ENCODE measurements around the gene CAPN11. TPM values are rescaled to one million over a fixed set of nuclear protein-coding genes. Genes with fewer than 3 reads are reported as not detected.
"Not testable (repeated sequence)": the region's sequence is repeated elsewhere in the genome, so short reads cannot be mapped to it uniquely, and the experiment has no call there.

CAPN11 gene
- polyA plus RNA-seq, 1 donor from 2014 or later: not detected

- Histone ChIP-seq H3K4me3 (ENCODE audit: low read length) (no peak overlapping the region), H3K27me3 (ENCODE audit: insufficient read depth, low read depth, low read length) (no peaks in the 10 kb centered on the region), H3K36me3 (ENCODE audit: insufficient read depth, low read length) (no peaks in the 10 kb centered on the region), H3F3A (ENCODE audit: insufficient read depth, low read length, poor library complexity, severe bottlenecking) (no peaks in the 10 kb centered on the region), H3K9me2 (ENCODE audit: insufficient read depth, low read length) (no peaks in the 10 kb centered on the region), H3K4me2 (ENCODE audit: low read length) (no peak overlapping the region), H3K9ac (ENCODE audit: low read length) (no peak overlapping the region), H3K79me2 (replicated peaks; ENCODE audit: insufficient read depth, low read length) (no peaks in the 10 kb centered on the region), H3K27ac (ENCODE audit: low read length) (no peak overlapping the region), H3K9me3 (ENCODE audit: low read length) (no peaks in the 10 kb centered on the region), H4K20me1 (ENCODE audit: insufficient read depth) (no peaks in the 10 kb centered on the region), H2AFZ (ENCODE audit: low read depth, low read length) (no peak overlapping the region)
- TF ChIP-seq CTCF (IDR thresholded peaks at IDR 0.05; ENCODE audit: poor library complexity, severe bottlenecking): no peak
- no peak for TF ChIP-seq RAD21 (conservative IDR thresholded peaks at IDR 0.05)
- no peak for TF ChIP-seq TAF1 (IDR thresholded peaks at IDR 0.05; ENCODE audit: low read depth)
- no peak for TF ChIP-seq MXI1 (conservative IDR thresholded peaks at IDR 0.05; ENCODE audit: poor library complexity, severe bottlenecking)
- no peak for TF ChIP-seq SMC3 (conservative IDR thresholded peaks at IDR 0.05; ENCODE audit: poor library complexity)
- no peak for TF ChIP-seq EP300 (conservative IDR thresholded peaks at IDR 0.05; ENCODE audit: poor library complexity, severe bottlenecking)
- no peak for TF ChIP-seq POLR2AphosphoS5 (IDR thresholded peaks at IDR 0.05)
- no peak for TF ChIP-seq REST (IDR thresholded peaks at IDR 0.05; ENCODE audit: borderline replicate concordance)
- no peak for TF ChIP-seq EZH2 (IDR thresholded peaks at IDR 0.05; ENCODE audit: borderline replicate concordance, insufficient read depth, low read length, poor library complexity, severe bottlenecking)
These were observed 15.8 kb upstream of the CAPN11 start for GRCh38 chr6:44142835-44143234.

- Histone ChIP-seq H3K79me2 (replicated peaks; ENCODE audit: insufficient read depth, low read length) (no peaks in the 10 kb centered on the region), H3K4me2 (ENCODE audit: low read length) (no peak overlapping the region), H3K9ac (ENCODE audit: low read length) (no peak overlapping the region), H3K27ac (ENCODE audit: low read length) (no peak overlapping the region), H3K9me2 (ENCODE audit: insufficient read depth, low read length) (no peaks in the 10 kb centered on the region), H3K27me3 (ENCODE audit: insufficient read depth, low read depth, low read length) (no peaks in the 10 kb centered on the region), H3F3A (ENCODE audit: insufficient read depth, low read length, poor library complexity, severe bottlenecking) (no peaks in the 10 kb centered on the region), H3K36me3 (ENCODE audit: insufficient read depth, low read length) (no peaks in the 10 kb centered on the region), H3K9me3 (ENCODE audit: low read length) (no peaks in the 10 kb centered on the region), H4K20me1 (ENCODE audit: insufficient read depth) (no peaks in the 10 kb centered on the region), H2AFZ (ENCODE audit: low read depth, low read length) (no peak overlapping the region), H3K4me3 (ENCODE audit: low read length) (no peak overlapping the region)
- TF ChIP-seq EZH2 (IDR thresholded peaks at IDR 0.05; ENCODE audit: borderline replicate concordance, insufficient read depth, low read length, poor library complexity, severe bottlenecking): no peak
- no peak for TF ChIP-seq RAD21 (conservative IDR thresholded peaks at IDR 0.05)
- TF ChIP-seq EP300 (conservative IDR thresholded peaks at IDR 0.05; ENCODE audit: poor library complexity, severe bottlenecking): no peak
- TF ChIP-seq REST (IDR thresholded peaks at IDR 0.05; ENCODE audit: borderline replicate concordance): no peak
- TF ChIP-seq TAF1 (IDR thresholded peaks at IDR 0.05; ENCODE audit: low read depth): no peak
- no peak for TF ChIP-seq MXI1 (conservative IDR thresholded peaks at IDR 0.05; ENCODE audit: poor library complexity, severe bottlenecking)
- no peak for TF ChIP-seq POLR2AphosphoS5 (IDR thresholded peaks at IDR 0.05)
- no peak for TF ChIP-seq CTCF (IDR thresholded peaks at IDR 0.05; ENCODE audit: poor library complexity, severe bottlenecking)
- no peak for TF ChIP-seq SMC3 (conservative IDR thresholded peaks at IDR 0.05; ENCODE audit: poor library complexity)
These were observed 14.9 kb upstream of the CAPN11 start for GRCh38 chr6:44143731-44144130.

DNA sequence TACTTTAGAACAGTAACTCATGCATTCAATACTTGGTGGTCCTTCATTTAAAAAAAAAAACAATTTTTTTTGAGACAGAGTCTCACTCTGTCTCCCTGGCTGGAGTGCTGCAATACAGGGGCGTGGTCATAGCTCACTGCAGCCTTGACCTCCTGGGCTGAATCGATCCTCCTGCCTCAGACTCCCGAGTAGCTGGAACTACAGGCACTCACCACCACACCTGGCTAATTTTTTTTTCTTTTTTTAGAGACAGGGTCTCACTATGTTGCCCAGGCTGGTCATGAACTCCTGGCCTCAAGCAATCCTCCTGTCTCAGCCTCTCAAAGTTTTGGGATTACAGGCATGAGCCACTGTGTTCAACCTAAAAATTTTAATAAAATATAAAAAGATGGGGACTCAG lies 14.1 kb upstream of the CAPN11 start:
- H3K4me2 ChIP-seq (ENCODE audit: low read length); H3K4me3 ChIP-seq (ENCODE audit: low read length); H3K9ac ChIP-seq (ENCODE audit: low read length); H2AFZ ChIP-seq (ENCODE audit: low read depth, low read length); H3K79me2 ChIP-seq (replicated peaks; ENCODE audit: insufficient read depth, low read length); H3K27ac ChIP-seq (ENCODE audit: low read length); H3F3A ChIP-seq (ENCODE audit: insufficient read depth, low read length, poor library complexity, severe bottlenecking); H3K9me2 ChIP-seq (ENCODE audit: insufficient read depth, low read length); H3K27me3 ChIP-seq (ENCODE audit: insufficient read depth, low read depth, low read length); H3K9me3 ChIP-seq (ENCODE audit: low read length); H3K36me3 ChIP-seq (ENCODE audit: insufficient read depth, low read length); H4K20me1 ChIP-seq (ENCODE audit: insufficient read depth): not testable (repeated sequence)

All from neural cell (in vitro differentiated cells).